Measurements from ENCODE around the gene TNFSF8.
A peak's percentile ranks its signal among the peaks of the same experiment; 100 is the strongest.

Gene TNFSF8

GRCh38 chr9:114902786-114903524 lies 27.4 kb downstream of the TNFSF8 start:
- peak; percentile 59 for DNase-seq

DNA sequence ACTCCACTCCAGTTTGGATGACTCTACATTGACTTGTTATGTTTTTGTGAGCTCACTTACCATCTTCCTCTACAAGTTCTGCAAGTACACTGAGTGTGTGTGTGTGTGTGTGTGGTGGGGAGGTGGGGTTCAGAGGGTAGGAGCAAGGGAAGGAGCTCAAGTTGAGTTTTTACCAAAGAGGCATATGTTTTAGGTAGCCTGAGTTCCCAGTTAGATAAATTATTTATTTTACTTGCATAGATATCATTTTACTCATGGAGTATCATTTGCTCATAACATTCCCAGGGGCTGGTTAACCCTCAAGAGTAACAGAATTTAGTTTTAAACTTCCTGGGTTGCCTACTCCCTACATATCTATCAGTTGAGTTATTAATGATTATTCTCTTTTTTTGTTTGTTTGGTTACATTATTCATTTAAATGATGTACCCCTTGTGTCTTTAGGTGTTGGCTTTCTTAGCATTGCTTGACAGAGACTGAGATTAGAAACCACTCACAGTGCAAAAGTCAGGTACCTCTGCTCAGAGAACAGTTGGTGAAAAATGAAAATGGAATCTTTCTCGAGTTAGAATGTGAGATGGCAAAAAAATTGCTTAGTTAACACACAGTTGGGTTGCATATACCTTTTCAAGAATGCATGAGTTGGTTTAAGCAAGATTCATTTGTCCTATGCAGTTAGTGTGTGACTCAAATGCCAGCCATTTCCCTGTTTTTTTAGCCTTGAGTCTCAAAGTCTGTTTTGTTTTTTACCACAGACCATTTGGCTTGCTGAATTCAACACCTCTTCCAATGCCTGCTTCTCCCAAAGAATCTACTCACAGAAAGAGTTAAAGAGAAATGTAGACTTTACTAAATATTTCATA lies 29.2 kb downstream of the TNFSF8 start:
- peak; percentile 79 for DNase-seq

DNA sequence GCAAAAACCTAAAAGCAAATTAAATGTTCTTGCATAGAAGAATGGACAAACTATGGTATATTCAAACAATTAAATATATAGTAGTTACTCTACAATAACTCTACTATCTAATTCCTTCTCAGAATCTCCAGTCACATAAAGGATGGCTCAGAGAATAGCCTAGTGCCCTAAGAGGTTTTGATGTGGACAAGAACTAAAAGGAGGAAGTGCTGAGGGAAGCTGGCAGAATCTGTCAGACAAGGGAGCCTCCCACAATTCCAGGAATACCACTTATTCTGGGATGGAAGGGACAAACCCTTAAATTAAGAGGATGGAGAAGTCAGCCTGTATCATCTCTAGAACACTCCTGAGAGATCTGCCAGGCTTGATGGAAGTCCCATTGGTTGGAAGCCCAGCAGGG lies 30.4 kb downstream of the TNFSF8 start:
- DNase-seq: no peak

DNA sequence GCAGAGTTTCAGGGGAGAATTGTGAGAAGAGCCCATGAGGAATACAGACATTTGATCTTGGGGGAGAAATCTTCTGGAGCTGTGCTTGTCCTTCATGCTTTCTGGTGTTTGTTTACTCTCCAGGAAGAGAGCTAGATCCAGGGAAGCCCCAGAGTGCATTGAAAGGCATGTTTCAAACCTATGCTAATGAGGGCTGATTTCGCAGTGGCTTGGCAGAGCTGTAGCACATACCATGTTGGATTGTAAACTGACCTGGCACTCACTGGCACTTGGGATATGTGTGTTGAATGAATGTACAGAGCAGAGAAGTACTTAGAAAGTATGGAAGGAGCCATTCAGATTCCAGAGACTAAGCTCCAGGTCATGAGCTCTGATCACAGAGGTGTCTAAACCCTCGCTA lies 30.9 kb downstream of the TNFSF8 start:
- no peak for DNase-seq

GRCh38 chr9:114898741-114899140 lies 31.6 kb downstream of the TNFSF8 start:
- no peak for DNase-seq

DNA sequence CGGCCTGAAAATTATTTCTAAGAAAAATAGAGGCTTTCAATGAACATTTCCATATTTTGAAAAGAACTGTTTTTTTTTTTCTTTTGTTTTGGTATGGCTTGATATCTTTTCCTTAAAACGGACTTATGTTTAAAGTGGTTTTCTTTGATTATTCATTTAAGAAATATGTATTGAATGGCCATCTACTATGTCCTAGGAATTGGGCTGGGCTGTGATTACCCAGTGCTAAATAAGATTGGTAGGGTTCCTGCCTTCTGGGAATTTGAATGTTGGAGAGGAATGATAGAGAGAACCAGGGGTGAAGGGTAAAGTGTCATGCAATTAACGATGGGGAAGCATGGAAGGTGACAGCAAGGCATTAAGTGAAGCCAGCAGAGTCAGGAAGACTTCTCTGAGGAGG lies 33.2 kb downstream of the TNFSF8 start:
- peak; percentile 45 for DNase-seq

DNA sequence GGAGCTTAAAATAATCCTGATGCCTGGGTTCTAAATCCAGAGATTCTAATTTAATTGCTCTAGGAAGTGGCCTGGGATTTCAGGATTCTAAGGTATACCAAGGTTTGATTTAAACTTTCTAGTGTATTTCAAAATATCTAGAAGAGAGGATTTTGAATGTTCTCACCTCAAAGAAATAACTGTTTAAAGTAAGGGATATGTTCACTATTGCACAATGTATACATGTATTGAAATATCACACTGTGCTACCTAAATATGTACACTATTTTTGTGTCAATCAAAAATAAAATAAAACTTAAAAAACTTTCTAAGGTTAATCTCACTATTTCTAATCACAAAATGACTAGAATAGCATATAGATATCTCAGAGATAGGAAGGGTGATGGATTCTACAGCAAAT lies 34.0 kb downstream of the TNFSF8 start:
- no peak for DNase-seq

GRCh38 chr9:114895521-114895991 lies 34.8 kb downstream of the TNFSF8 start:
- no peak for DNase-seq

GRCh38 chr9:114894609-114895433 lies 35.6 kb downstream of the TNFSF8 start:
- peak; percentile 99 for DNase-seq

- peak; percentile 83 for DNase-seq
Observed at GRCh38 chr9:114894206-114894605, 36.2 kb downstream of the TNFSF8 start.

- DNase-seq: peak; percentile 76
Observed at GRCh38 chr9:114893221-114894010, 37.0 kb downstream of the TNFSF8 start.

- DNase-seq: no peak
Observed at GRCh38 chr9:114889802-114890224, 40.6 kb downstream of the TNFSF8 start.

DNA sequence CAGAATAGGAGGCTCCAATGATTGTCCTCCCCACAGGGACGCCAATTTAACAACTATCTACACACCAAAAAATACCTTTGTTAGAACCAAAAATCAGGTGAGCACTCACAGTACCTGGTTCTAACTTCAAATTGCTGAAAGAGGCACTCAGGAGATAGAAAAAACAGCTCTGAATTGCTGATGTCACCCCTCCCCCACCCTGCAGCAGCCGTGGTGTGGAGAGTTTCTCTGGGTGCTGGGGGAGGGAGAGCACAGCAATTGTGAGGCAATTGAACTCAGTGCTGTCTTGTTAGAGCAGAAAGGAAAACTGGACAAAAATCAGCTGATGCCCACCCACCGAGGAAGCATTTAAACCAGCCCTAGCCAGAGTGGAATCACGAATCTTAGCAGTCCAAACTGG lies 41.8 kb downstream of the TNFSF8 start:
- no peak for DNase-seq

GRCh38 chr9:114887963-114888362 lies 42.4 kb downstream of the TNFSF8 start:
- DNase-seq: no peak

GRCh38 chr9:114884787-114885452 lies 45.5 kb downstream of the TNFSF8 start:
- DNase-seq: no peak

GRCh38 chr9:114883709-114884108 lies 46.7 kb downstream of the TNFSF8 start:
- DNase-seq: no peak

GRCh38 chr9:114880291-114880745 lies 50.1 kb downstream of the TNFSF8 start:
- no peak for DNase-seq

DNA sequence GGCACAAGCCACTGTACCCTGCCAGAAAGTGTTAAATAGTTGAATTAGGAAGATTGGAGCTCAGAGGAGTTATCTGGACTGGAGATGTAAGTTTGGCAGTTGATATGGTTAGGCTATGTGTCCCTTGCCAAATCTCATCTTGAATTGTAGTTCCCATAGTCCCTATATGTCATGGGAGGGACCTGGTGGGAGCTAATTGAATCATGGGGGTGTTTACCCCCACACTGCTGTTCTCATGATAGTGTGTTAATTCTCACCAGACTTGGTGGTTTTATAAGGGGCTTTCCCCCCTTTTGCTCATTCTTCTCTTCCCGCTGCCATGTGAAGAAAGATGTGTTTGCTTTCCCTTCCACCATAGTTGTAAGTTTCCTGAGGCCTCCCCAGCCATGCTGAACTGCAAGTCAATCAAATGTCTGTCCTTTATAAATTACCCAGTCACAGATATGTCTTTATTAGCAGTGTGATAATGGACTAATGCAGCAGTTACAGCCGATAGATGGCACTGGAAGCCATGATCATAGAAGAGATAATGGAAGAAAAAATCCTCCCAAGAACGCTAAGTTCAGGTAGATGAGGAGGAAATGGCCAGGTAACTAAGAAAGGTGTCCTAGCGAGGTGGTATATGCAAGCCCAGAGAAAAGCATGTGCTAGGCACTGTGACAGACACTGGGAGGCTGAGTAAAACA lies 51.4 kb downstream of the TNFSF8 start:
- no peak for DNase-seq

GRCh38 chr9:114869845-114870244 lies 60.5 kb downstream of the TNFSF8 start:
- DNase-seq: no peak

GRCh38 chr9:114869378-114869777 lies 61.0 kb downstream of the TNFSF8 start:
- no peak for DNase-seq

DNA sequence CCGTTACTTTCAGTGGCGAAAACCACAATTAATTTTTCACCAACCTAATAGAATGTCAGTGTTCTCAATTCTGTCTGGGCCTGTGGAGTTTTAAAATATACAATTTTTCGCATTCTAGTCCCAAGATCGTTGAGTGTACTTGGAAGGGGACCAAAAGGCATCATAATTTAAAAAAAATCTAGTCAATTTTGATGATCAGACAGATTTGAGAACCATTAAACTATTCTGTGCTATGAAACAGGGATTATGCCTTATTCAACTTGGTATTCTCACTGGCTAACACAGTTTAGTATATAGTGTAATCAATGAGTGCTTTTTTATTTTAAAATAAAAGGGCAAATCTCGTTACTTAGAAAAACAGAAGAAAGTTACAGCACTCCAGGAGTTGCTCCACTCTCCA lies 63.1 kb downstream of the TNFSF8 start:
- DNase-seq: no peak

Measured in EL (cell line).